GM21423 (cell line): ENCODE results near the gene AQP1.

Source experiments
- ATAC-seq: cut with Tn5 transposase; IDR thresholded peaks from one replicate; pipeline ENCODE4 v1.9.1; 2021; ENCODE audit warnings: mild to moderate bottlenecking, moderate library complexity; ENCODE audit not compliant: unreplicated experiment

AQP1 gene

DNA sequence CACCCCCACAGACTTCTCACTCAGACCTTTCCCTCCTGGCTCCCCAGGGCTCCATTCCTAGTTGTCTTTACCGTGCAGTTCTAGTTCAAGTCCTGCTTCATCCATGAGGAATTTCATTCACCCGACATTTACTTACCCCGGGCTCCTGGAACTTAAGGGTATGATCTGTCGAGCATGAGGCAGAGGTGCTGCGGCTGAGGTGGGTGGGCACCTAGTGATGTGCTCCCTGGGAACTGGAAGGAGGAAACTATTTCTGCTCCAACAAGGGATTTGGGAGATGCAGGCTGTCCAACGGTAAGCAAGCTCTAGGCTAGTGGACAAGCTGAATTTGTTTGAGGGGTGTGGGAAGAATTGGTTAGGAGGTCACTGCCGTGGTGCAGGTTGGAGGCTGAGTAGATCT, 30.2 kb upstream of the AQP1 start:
- no peak for ATAC-seq

DNA sequence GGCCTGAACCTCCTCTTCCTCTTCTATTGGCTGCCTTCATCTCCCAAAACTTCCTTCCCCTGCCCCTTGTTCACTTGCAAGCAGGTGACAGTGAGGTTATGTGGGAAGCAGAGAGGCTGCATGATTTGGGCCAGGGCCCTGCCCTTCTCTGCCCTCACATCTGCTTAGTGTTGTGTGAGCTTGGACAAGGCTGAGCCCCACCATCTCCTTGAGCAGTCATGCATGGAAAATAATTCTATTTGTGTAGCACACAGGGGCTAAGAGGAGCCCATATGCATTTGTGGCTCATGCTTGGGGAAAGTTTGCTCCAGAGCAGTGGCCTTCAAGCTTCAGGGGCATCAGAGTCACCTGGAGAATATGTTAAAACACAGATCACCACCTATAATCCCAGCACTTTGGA, 26.8 kb upstream of the AQP1 start:
- ATAC-seq, result no peak

DNA sequence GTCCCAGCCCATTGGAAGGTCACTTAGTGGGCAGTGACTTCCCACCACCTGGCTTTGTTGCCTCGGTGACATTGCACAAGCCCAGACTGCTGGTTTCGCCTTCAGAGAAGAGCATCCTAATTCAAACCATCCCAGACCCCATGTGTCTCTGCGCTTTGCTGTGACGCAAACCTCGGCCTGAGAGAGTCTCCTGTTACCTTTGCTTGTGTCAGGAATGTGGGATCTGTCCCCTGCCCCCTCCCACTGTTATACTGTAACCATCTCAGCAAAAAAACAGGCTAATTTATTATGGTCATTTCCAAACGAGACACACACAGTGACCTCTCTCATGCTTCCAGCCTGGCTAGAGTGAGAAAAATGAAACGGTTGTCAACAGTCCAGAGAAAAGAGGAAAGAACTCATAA, 25.0 kb upstream of the AQP1 start:
- no peak for ATAC-seq

DNA sequence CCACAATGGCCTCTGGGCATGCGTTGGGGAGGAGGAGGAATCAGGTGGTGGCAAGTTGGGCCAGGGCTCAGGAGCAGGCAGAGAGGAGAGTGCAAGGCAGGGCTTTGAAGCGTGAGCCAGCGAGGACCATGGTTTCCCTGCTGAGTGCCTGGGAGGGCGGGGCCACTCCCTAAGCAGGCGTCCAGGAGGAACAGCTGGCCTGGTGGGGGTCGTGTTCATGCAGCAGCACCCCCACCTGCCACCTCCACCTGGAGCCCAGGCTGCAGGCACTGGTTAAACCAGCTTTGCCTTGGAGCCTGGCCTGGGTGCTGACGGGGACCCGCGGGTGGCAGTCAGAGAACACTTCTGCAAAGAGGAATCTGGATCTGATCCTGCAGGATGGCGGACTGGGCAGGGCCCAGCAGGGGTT, 24.2 kb upstream of the AQP1 start:
- ATAC-seq, result no peak

DNA sequence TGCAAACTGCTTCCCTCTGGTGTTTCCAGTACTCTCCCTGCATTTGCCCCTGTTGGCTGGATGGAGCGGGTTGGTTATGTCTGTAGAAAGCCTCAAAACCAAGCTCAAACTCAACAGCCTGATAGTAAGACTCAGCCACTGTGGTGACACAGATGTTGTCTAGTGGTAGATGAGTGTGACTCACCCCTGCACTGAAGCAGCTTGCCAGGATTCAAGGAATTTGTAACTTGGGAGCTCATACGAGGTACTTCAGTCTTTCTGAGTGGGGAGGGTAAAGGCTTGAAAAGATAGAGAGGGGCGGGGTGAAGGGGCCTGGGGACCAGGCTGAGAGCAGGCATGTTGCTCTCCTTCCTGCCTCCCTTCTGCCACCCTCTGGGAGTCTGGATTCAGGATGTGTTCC, 22.9 kb upstream of the AQP1 start:
- no peak for ATAC-seq

DNA sequence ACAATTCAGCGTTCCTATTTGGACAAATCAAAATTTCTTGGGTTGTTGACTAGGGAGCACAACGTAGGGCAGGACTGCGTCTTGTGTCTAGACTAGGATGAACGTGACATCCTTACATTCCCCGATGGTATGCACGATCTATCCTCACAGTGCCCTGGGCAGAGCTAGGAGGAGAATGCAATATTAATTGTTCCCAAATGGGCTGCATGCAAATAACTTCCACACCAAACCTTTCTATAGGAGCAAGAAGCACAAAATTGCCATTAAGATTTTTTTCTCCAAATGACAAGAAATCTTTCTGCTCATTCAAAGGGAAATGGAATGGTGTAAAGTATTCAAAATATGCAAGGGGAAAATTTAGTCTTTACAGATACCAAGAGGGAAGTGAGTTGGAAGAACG, 21.4 kb upstream of the AQP1 start:
- no peak for ATAC-seq

DNA sequence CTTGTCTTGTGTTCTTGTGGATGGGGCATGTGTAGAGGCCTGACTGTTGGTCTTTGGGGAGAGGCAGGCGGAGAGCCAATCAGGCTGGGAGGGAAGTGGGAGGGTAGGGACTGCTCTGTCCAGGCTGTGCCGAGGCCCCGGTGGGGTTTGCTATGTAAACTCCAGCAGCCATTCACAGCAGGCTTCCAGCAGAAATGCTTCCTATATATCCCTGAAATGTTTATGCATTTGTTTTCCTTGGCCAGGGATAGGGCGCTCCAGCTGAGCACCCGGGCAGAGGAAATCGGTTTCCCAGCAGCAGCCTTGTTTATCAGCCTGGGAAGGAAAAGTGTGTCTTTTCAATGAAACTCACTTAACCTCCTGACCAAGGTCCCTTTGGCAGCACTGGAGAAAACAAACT, 18.3 kb upstream of the AQP1 start:
- no peak for ATAC-seq

DNA sequence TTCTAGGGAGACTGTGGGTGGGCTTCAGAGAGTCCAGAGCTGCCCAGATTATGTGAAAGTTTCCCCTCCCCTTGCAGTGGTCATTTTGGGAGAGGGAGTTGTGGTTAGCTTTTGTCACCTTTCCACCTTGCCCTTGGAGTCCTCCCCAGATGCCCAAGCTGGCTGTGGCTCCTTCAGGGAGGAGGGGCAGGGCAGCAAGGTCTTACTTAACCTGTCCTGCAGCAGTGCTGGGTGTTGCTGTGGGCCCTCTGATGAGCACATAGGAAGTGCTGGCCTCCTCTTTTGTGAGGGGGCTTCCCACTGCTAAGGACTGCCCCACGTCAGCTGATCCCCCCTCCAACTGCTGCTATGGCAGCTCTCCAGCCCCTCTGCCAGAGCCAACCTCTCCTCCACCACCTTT, 17.6 kb upstream of the AQP1 start:
- ATAC-seq, result no peak

DNA sequence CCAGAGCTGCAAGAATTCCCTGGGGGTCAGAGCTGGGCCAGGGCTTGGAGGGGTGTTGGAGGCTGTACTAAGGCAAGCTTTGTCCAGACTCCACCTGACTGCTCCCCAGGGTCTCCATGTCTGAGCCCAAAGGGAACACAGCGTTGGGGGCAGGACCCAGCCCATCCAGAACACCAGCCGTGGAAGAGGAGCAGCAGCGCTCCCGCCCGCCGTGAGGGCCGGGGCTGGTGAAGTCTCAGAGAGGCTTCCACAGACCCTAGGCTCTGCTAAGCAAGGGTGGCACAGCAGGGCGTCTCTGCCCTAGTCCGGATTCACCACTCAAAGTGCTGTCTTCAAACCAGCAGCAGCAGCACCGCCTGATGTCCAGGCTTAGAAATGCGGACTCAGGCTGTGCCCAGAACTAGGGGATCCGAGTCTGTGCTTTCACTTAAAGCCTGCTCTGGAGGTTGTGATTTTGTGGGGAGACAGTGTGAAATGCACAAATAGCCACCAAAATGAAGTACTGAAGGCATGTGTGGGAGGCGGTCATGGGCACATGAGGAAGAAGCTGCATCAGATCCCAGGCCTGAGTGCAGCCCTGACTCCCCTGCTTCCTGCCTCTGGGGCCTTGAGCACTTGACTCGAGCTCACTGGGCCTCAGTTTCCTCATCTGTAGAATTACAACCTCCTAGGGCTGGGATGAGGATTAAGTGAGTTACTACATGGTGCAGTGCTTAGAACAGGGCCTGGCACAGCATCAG, 16.6 kb upstream of the AQP1 start:
- no peak for ATAC-seq

DNA sequence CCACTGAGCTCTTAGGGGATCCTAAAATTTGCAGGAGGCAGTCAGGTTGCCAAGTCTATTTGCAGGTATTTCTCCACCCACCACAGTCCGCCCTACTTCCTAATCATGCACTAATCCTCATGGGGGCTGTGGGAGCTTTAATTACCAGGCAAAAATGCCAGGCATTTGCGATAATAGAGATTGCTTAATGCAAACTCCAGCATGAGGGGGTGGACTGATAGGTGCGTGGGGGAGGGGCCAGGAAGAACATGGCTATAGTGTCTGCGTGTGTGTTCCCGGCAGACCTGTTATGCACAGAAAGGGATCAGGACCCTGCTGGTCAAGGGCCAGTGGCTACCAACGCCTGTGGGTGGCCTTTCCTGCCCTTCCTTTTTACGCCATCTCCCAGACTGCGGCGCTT, 15.6 kb upstream of the AQP1 start:
- ATAC-seq, result no peak

DNA sequence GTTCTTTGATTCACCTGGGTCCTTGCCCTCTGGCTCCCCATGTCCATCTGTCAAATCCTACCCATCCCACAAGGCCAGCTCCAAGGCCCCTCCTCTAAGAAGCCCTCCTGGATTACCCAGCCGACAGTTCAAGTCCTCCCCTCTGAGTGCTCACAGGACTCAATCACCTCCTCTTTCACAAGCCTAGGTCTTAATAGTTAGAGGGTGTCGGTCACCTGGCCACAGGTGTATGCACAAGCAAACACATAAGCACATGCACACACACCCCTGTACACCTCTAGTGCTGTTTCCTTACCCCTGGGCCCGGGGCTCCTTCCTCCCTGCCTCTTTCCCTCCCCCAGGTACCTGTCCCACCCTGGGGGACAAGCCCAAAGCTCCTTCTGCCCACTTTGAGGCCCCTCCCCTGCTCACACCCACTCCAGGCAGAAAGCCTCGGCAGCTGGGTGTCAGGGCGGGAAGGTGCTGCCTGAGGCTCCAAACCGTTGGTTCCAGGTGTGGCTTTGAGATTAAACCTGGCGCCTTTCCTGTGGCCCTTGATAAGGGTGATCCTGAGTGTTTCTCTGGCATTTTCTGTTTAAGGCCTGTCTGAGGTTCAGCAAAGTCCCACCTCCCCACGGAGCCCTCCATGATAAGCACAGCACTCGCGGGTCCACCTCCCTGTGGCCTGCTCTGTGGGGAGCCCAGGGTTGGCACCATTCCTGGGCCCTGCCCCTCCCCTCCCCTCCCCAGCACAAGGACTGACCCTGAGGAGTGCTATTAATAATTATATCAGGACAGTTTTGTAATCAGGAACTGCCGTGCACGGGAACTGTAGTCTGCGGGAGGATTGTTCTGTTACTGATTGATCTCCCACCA, 14.6 kb upstream of the AQP1 start:
- no peak for ATAC-seq

DNA sequence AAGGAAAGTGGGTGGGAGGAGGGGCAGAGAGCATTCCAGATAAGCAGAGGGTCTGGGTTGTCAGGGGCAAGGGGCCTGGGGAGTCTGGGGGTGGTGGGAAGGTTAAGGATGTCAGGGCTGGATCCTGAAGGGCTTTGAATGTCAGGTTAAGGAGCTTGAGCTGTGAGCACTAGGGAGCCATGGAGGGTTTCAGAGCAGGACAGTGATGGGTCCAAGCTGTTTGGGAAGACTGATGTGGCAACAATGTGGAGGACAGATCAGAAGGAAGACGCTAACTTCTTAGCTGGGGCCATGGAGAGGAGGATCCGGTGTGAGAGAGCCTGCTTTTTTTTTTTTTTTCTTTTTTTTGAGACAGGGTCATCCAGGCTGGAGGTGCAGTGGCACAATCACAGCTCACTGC, 13.9 kb upstream of the AQP1 start:
- no peak for ATAC-seq

DNA sequence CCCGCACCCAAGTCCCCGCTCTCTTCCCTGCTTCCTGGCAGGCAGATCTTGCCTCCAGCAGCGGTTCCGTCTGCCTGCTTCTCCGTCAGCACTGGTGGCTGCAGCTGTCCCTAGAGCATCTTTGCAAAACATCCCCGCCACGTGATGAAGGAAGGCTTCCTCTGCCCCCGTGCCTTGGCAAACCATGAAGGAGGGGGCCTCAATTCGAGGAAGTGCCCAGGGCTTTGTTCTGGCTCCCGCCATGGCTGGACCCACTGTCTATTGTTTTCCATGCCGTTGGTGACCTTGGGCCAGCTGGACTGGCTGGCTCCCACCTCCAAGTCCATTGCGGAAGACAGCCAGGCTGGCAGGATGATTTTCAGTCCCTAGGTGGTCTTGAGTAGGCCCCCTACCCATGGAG, 13.2 kb upstream of the AQP1 start:
- ATAC-seq, result no peak

DNA sequence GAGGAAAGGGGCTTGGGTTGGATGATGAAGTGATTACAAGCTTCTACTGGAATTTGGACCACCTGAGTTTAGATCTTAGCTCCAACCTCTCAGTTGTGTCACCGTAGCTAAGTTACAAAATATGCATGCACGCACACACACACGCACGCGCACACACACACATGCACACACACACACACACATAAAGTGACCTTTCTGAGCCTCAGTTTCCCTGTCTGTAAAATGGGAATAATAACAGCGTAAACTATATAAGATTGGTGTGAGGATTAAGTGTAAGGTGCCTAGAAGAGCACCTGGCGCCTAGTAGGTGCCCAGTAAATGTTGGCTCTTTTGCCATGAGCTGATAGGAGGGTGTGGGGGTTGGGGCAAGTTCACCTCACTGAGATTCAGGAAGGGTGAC, 12.6 kb upstream of the AQP1 start:
- no peak for ATAC-seq

DNA sequence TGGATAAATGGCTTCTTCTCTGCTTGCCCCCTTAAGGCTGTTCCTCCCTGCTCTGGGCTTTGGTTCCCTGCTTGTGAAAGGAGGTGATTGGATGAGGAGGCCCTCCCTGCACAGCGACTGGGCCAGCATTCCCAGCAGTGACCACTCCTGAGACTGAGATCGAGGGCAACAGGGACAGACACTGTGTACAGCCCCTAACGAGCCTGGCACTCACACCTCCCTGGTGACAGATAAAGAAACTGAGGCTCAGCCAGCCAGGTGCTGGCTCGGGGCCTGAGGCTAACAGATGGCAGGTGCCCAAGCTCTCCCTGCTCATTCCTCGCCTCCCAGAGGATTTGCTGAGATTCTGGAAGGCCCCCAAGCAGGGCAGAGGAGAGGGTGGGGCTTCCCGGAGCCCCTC, 12.0 kb upstream of the AQP1 start:
- no peak for ATAC-seq

DNA sequence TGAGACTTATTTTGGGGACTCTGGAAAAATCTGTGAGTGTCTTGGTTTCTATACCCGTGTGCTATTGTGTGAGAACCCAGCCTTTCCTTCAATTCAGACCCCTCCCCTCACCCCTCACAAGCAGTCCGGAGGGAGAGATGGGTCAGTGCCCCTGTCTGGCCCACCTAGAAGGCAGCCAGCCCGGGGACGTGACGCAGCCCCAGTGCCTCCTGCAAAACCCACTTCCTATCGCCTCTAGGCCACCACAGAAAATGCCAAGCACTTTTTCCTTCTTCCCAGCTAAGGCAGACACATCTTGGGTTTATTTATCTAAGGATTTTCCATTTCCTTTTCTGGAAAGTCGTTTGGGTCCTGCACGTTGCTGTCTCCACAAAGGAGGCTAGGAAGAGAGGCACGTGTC, 11.6 kb upstream of the AQP1 start:
- no peak for ATAC-seq

DNA sequence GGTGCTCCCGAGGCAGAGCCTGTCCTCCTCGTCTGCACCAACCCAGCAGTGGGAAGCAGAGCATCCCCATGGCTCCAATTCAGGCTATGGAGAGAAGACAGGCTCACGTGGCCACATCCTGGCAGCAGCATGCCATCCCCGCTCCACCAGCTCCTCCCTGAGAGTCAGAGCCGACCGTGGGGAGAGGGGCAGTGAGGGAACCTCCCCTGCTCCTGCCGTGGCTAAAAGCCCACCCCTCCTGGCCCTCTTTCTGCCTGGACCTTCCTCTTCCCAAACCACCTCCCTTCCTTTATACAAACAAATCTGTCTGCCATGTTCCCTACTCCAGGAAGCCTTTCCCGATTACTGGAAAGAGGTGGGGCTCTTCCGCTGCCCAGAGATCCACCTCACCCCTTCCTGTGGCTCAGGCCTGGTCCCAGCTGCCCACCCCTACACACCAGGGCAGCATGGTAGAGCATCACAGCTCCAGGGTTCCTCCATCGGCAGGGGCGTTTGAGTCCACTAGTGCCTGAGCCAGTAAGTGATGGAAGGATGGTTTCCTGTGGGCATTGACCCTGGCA, 10.8 kb upstream of the AQP1 start:
- no peak for ATAC-seq

DNA sequence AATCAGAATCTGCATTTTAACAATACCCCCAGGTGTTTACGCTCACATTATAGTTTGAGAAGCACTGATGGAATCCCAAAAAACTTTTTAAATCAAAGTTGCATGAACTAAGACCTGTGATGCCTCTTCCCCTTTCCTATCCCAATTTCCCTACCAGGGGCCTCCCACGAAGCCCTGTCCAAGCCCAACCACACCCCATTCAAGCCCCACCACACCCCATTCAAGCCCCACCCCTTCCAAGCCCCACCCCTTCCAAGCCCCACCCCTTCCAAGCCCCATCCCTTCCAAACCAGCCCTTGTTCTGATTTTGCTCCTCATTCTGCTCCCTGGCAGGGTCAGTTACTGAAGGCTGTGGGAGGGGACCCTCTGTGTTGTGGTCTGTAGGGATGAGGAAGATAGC, 9.8 kb upstream of the AQP1 start:
- no peak for ATAC-seq

DNA sequence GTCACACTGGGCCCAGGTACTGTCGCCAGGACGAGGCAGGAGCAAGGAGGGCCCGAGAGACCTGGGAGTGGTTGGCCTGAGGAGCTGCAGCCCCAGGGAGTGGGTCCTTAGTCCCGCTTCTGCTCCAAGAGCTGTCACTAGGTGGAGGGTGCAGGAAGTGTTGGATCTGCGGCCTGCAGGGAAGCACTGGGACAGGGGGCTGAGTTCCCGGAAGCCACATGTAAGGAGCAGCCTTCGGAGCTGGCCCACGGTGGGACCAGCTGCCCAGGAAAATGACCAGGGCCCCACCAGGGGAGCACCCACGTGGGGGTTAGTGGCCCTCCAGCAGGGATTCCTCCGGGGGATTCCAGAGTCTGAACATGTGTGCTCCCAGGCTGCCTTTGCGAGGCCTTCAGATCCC, 9.2 kb upstream of the AQP1 start:
- ATAC-seq, result no peak

DNA sequence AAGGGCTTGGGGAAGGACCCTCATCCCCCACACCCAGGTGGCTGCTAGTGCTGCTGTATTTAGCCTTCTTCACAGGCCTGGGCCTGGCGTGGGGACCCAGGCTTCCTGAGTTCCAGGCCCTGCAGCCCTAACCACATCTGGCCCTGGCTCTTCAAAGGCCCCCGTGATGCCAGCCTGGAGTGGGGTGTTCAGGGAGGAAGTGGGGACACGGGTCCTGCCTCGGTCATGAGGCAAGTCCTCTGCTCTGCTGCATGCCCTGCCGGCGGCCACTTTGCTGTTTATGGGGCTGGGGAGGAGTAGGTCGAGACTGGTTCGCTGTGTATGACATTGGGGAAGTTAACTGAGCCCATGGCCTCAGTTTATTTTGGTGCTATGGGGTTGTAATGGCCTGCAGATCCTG, 8.5 kb upstream of the AQP1 start:
- ATAC-seq, result no peak

DNA sequence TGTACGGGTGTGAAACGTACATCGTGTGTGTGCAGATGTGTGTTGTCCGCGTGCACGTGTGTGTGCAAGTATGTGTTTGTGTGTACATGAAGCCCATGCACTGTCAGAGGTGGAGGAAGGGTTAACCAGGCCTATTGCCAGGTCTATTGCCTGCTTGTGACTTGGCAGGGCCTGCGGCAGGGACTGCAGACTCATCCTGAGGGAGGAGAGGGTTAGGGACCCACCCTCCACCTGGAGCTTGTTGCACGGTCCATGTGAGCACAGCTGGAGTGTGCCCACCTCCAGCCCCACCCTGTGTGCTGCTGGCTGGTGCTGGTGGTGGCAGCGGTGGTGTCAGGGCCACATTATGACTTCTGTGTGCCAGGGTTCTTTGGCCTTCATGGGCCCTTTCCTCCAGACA, 7.1 kb upstream of the AQP1 start:
- ATAC-seq, result no peak
